Endothelial cell of umbilical vein (primary cell): ENCODE measurements around the gene HTT-AS.

ENCODE experiments used
- EZH2 ChIP-seq: IDR thresholded peaks from 2 replicates; pipeline ENCODE4 v1.6.1; 2012; ENCODE audit warnings: borderline replicate concordance, low read depth, mild to moderate bottlenecking, moderate library complexity, low read length, inconsistent platforms; ENCODE audit not compliant: severe bottlenecking
- FOS ChIP-seq: IDR thresholded peaks from 2 replicates; pipeline ENCODE4 v1.6.1; 2011; ENCODE audit warnings: mild to moderate bottlenecking, low read length, moderate library complexity, borderline replicate concordance; ENCODE audit not compliant: insufficient read depth
- MYC ChIP-seq: IDR thresholded peaks from one replicate; pipeline ENCODE4 v1.6.1; 2011; ENCODE audit warnings: mild to moderate bottlenecking, low read depth, low read length
- POLR2A ChIP-seq: IDR thresholded peaks from 2 replicates; pipeline ENCODE4 v1.6.1; 2012; ENCODE audit warnings: low read depth, mild to moderate bottlenecking, control low read depth, low read length
- POLR2AphosphoS5 ChIP-seq: IDR thresholded peaks from 2 replicates; pipeline ENCODE4 v1.6.1; 2012; ENCODE audit warnings: low read depth, mild to moderate bottlenecking, control low read depth, low read length, moderate library complexity; ENCODE audit not compliant: insufficient read depth
- TF ChIP-seq, protein P1 (sequence below), 2 donors: IDR thresholded peaks; 1 replicate in 1 of 2; 2 replicates in 1 of 2; pipeline ENCODE4 v1.5.1; 2011; ENCODE audit warnings: low read length in 2 of 2, mild to moderate bottlenecking in 2 of 2, moderate library complexity in 2 of 2, control low read depth in 1 of 2, inconsistent platforms in 1 of 2, low read depth in 1 of 2; ENCODE audit not compliant: insufficient read depth in 1 of 2; ENCODE audit errors: extremely low read depth in 1 of 2

GRCh38 chr4:3070709-3071500, 3.4 kb downstream of the HTT-AS start:
- TF ChIP-seq, protein P1, sequence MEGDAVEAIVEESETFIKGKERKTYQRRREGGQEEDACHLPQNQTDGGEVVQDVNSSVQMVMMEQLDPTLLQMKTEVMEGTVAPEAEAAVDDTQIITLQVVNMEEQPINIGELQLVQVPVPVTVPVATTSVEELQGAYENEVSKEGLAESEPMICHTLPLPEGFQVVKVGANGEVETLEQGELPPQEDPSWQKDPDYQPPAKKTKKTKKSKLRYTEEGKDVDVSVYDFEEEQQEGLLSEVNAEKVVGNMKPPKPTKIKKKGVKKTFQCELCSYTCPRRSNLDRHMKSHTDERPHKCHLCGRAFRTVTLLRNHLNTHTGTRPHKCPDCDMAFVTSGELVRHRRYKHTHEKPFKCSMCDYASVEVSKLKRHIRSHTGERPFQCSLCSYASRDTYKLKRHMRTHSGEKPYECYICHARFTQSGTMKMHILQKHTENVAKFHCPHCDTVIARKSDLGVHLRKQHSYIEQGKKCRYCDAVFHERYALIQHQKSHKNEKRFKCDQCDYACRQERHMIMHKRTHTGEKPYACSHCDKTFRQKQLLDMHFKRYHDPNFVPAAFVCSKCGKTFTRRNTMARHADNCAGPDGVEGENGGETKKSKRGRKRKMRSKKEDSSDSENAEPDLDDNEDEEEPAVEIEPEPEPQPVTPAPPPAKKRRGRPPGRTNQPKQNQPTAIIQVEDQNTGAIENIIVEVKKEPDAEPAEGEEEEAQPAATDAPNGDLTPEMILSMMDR (IDR thresholded peaks at IDR 0.05; ENCODE audit: extremely low read depth in 1 of 2, insufficient read depth in 1 of 2, low read depth in 1 of 2, low read length in 2 of 2): no peak
- TF ChIP-seq EZH2: no peak
- no peak for TF ChIP-seq POLR2A
- no peak for TF ChIP-seq FOS
- TF ChIP-seq MYC: no peak
- no peak for TF ChIP-seq POLR2AphosphoS5
